ENCODE data around the gene C5AR2.
"Not testable (repeated sequence)": the region's sequence is repeated elsewhere in the genome, so short reads cannot be mapped to it uniquely, and the experiment has no call there.

C5AR2 gene

DNA sequence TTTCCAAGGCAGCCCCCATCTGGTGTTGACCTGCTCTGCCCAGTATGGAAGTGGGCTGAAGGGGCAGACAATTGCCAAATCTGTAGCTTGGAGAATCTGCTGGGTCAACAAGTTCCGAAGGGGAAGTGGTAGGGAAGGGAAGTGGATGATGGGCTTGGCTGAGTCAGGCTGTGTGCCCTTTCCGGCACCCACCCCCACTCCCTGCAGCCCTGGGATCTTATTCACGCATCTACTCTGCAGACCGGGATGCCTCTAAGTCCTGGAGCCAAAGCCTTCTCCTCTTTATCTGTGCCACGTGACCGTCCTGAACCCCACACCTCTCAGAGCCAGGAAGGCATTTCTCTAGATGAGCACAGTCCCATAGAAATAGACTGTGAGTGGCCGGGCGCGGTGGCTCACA is 7.5 kb upstream of the C5AR2 start:
- peak; percentile 63 to 65 for DNase-seq

GRCh38 chr19:47330466-47330869 is 1.5 kb upstream of the C5AR2 start:
- DNase-seq: peak; percentile 19 to 33

DNA sequence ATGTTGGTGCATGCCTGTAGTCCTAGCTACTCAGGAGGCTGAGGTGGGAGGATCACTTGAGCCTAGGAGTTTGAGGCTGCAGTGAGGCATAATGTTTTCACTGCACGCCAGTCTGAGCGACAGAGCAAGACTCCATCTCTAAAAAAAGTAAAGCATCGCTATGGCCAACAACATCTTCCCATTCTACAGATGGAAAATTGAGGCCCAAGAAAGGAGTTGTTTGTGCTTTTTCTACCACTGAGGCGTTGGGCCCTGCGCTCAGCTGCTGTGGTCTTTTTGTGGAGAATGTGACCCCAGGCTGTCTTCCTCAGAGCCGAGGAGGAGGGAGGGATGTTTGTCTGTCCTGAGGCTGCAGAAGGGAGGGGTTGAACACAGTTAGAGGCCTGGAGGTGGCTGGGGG is 485 bp upstream of the C5AR2 start:
- no peak for DNase-seq

DNA sequence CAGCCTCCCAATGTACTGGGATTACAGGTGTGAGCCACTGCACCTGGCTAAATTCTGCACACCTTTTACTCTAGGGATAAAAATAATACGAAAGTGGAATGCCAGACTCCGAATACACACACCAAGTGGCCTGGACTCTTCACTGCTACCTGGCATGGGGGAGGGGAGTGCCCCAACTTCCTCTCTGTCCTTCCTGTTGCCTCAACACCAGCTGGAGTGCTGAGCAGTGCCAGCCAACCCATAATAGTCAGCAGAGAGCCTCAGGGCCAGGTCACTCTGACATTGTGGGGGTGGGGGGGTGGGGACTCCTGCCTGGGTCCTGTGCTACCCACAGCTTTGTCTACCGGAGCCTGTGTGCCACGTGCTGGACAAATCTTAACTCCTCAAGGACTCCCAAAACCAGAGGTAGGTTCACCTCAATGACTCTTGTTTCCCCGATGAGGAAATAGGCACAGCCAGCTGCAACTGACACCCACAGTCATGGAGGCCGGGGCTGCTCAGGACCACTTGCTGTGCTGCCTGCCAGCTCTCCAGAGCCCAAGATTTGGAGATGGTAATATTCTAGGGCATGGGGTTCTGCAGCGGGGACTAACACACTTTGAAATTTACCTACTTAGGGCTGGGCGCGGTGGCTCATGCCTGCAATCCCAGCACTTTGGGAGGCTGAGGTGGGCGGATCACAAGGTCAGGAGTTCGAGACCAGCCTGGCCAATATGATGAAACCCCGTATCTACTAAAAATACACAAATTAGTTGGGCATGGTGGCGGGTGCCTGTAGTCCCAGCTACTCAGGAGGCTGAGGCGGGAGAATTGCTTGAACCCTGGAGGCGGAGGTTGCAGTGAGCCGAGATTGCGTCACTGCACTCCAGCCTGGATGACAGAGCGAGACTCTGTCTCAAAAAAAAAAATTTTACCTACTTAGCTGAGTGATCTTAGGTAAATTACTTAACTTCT is 5.1 kb downstream of the C5AR2 start:
- peak; percentile 76 to 79 for DNase-seq

DNA sequence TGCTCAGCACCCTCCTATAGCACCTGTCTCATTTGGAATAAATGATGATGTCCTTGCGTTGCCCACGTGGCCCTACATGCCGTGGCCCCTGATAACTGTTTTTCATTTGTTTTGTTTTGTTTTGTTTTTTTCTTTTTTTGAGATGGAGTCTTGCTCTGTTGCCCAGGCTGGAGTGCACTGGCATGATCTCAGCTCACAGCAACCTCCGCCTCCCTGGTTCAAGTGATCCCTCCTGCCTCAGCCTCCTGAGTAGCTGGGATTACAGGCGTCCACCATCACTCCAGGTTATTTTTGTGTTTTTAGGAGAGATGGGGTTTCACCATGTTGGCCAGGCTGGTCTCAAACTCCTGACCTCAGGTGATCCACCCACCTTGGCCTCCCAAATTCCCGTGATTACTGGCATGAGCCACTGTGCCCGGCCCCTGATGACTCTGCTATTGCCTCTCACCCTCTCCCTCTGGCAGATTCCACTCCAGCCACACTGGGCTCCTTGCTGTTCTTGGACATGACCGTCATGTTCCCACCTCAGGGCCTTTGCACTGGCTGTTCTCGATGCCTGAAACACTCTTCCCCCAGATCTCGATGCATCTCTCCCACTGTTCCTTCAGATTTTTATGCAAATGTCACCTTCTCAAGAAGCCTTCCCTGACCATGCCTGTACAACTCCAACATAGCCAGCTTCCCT is 7.4 kb downstream of the C5AR2 start:
- DNase-seq: no peak

DNA sequence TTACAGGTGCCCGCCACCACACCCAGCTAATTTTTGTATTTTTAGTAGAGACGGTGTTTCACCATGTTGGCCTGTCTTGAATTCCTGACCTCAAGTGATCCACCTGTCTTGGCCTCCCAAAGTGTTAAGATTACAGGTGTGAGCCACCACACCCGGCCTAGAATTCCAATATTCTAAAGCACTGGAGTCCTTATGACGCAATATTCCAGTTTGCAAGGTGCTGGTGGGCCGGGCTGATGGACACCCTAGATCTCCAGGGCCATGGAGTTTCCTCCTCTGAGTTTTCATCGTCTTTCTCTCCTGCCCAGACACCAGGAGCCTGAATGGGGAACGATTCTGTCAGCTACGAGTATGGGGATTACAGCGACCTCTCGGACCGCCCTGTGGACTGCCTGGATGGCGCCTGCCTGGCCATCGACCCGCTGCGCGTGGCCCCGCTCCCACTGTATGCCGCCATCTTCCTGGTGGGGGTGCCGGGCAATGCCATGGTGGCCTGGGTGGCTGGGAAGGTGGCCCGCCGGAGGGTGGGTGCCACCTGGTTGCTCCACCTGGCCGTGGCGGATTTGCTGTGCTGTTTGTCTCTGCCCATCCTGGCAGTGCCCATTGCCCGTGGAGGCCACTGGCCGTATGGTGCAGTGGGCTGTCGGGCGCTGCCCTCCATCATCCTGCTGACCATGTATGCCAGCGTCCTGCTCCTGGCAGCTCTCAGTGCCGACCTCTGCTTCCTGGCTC is 8.7 kb downstream of the C5AR2 start:
- DNase-seq: no peak

GRCh38 chr19:47341734-47342133 is 9.8 kb downstream of the C5AR2 start:
- DNase-seq: no peak

DNA sequence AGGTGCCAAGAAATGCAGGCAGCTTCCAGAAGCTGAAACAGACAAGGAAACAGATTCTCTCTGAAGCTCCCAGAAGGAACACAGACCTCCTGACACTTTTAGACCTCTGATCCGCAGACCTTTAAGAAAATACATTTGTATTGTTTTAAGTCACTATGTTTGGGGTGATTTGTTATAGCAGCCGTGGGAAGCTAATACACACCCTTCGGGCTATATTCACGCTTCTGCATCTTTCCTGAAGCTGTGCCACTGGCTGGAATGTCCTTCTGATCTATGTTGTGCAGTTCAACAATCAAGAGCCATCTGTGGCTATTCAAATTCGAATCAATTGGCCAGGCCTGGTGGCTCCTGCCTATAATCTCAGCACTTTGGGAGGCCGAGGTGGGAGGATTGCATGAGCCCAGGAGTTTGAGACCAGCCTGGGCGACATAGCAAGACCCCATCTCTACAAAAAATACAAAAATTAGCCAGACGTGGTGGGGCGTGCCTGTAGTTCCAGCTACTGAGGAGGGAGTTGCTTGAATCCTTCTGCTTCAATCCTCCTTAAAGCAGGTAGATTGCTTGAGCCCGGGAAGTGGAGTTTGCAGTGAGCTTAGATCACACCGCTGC is 11.3 kb downstream of the C5AR2 start:
- DNase-seq: no peak

DNA sequence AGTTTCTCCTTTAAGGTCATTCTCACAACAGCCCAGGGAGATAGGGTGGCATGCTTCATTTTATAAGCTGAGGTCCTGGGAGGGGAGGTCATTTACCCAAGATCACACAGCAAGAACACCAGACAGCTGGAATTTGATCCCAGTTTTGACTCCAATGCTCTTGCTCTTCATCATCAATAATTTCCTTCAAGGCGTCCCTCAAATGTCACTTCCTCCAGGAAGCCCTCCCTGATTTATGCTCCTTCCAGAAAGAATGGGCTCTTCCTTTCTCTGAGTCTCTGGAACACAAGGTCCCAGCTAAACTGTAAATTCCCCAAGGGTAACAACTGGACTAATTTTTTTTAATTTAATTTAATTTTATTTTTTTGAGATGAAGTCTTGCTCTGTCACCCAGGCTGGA is 12.4 kb downstream of the C5AR2 start:
- DNase-seq: no peak

DNA sequence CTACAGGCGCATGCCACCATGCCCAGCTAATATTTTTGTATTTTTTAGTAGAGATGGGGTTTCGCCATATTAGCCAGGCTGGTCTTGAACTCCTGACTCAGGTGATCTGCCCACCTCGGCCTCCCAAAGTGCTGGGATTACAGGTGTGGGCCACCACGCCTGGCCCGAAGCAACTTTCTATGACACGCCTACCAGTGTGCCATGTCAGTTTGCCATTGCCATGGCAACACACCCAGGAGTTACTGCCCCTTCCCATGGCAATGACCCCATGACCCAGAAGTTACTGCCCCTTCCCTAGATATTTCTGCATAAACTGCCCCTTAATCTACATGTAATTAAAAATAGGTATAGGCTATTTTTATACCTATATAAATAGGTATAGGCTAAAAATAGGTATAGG is 14.0 kb downstream of the C5AR2 start:
- not testable (repeated sequence) for DNase-seq

DNA sequence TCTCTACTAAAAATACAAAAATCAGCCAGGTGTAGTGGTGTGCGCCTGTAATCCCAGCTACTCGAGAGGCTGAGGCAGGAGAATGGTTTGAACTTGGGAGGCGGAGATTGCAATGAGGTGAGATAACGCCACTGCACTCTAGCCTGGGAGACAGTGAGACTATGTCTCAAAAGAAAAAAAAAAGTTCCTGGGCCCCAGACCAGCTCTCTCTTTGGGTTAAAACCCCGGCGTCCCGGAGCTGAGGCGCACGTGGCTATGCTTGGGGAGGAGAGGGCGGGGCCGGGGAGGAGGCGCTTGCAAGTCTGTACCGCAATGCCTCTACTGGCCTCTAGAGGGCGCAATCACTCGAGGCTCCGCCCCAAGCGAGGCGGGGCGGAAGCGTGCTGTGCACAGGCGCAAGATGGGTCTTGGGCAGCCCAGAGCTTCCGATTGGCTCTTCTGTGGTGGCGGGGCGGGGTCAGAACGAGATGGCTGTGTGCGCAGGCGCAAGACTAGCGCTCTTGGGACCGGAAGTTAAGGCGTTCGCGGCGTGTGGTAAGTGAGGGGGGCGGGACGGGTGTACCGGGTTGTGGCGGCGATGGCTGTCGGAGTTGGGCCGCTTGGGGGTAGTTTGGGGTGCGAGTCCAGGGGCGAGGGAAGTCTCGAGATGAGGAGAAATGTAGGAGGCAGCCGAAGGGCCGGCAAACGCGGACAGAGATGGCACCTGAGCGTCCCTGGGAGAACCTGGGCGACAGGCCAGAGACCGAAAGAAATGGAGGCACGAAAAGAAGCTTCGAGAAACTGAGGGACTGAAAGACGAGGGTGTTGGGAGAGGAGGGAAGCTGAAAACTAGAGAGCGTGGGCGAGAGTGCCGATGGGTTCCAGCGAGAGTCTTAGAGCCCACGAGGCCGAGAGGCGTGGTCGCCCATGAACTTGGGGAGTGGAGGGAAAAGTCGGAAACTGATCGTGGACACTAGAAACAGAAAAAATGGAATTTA is 17.1 kb downstream of the C5AR2 start, which contains the start of gene DHX34:
Gene DHX34 (plus strand): TSS at position 497 of the 977 bp plus-strand sequence. CDS start 3,716 bp downstream, outside the sequence.
- DNase-seq: peak; percentile 97 to 99

DNA sequence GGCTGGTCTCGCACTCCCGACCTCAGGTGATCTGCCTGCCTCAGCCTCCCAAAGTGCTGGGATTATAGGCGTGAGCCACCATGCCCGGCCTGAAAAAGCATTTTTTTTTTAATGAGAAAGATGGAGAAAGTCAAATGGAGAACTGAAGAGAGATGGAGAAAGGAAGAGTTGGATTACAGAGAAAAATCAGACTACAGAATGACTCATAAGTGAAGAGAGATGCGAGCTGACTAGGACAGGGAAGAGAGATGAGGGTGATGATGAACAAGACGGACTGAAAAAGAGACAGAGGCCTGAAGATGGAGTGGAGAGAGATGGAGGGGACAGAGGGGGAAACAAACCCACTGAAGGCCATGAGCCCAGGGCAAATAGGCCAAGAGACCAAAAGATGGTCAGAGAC is 18.7 kb downstream of the C5AR2 start:
- no peak for DNase-seq

- DNase-seq: peak; percentile 58 to 64
Observed at GRCh38 chr19:47351548-47351947, 19.6 kb downstream of the C5AR2 start.

DNA sequence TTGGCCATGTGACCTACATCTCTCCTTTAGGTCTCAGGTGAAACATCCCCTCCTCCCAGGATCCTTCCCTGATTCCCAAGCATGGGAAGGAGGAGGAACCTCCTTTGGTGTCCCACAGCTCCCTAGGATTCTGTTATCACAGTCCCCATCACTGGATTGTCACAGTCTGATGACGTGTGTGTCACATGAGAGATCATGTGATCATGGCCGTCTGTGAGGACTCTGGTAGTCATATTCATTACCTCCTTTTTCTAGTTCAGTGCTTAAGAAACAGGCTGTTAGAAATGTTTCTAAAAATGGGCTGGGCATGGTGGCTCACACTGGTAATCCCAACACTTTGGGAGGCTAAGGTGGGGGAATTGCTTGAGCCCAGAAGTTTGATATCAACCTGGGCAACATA is 20.1 kb downstream of the C5AR2 start:
- DNase-seq: no peak

- DNase-seq: no peak
Observed at GRCh38 chr19:47353307-47353712, 21.3 kb downstream of the C5AR2 start.

DNA sequence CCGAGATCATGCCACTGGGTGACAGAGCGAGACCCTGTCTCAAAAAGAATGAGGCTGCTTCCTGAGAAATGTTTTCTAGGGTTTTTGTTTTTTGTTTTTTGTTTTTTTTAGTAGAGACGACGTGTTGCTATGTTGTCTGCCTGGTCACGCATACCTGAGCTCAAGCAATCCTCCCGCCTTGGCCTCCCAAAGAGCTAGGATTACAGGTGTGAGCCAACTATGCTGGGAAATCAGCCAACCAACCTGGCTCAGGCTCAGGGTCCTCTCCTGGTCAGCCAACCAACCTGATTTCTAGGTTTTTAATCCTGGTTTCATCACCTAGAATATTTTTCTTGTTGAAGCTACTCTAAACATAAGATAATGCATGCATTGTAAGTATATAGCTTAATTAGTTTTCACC is 24.9 kb downstream of the C5AR2 start:
- no peak for DNase-seq

DNA sequence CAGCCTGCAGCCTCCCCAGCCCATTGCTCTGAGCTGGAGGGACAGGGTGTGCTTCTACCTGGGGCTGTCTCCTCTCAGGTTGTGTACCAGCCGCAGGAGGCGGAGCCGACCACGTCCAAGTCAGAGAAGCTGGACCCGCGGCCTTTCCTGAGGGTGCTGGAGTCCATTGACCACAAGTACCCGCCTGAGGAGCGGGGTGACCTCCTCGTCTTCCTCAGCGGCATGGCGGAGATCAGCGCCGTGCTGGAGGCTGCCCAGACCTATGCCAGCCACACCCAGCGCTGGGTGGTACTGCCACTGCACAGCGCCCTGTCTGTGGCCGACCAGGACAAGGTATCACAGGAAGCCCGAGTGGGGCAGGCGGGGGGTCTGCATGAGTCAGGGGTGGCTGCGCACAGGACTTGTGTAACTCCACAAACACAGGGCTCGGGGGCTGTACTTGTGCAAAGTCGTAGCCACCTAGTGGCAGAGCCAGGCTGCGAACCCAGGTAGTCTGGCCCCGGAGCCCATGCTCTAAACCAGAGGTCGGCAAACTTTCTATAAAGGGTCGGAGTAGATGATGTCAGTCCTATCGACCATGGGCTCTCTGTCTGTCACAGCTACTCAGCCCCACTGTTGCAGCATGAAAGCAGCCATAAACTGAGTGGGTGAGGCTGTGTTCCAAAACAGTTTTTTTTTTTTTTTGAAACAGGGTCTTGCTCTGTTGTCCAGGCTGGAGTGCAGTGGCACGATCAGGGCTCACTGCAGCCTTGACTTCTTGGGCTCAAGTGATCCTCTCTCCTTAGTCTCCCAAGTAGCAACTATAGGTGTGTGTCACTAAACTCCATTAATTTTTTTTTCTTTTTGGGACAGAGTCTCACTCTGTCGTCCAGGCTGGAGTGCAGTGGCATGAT is 26.1 kb downstream of the C5AR2 start:
- peak; percentile 28 to 36 for DNase-seq

DNA sequence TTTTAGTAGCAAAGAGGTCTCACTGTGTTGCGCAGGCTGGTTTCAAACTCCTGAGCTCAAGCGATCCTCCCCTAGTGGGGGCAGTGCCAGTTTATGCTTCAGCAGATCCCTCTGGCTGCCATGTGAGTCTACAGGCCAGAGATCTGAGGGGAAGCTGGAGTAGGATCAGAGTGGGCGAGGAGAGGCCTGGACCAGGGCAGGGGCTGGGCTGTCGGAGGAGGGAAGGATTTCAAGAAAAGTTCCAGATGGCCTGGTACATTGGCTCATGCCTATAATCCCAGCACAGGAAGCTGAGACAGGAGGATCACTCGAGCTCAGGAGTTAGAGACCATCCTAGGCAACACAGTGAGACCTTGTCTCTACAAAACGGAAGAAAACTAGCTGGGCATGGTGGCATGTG is 27.0 kb downstream of the C5AR2 start:
- DNase-seq: no peak

GRCh38 chr19:47362321-47362720 is 30.3 kb downstream of the C5AR2 start:
- no peak for DNase-seq

GRCh38 chr19:47363758-47364531 is 32.0 kb downstream of the C5AR2 start:
- DNase-seq: peak in 1 of 2 experiments; percentile 5

All from Kasumi-1 (cell line).